Measurements from ENCODE around the gene LPGAT1. TPM values are rescaled to one million over a fixed set of nuclear protein-coding genes. Genes with fewer than 3 reads are reported as not detected.

LPGAT1 gene
- total RNA-seq, 1 experiment from 2014 or later = 46.0 TPM

DNA sequence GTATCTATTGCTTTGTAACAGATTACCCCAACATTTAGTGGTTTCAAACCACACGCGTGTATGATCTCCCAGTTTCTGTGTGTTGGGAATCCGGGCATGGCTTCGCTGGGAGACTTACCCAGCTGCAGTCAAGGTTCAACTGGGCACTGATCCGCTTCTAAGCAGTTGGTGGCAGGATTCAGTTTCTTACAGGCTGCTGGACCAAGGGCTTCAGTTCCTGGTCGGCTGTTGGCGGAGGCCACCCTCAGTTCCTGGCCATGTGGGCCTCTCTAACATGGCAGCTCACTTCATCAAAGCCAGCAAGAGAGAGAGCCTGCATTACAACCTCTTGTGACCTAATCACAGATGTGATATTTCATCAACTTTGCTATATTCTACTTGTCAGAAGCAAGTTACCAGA is 101.3 kb downstream of the LPGAT1 start:
- no peak for DNase-seq
- no peaks in the 10 kb centered on the region for H3K9me3 ChIP-seq (ENCODE audit: insufficient read depth, low read depth)
- no peak overlapping the region for H3K27ac ChIP-seq
- no peak overlapping the region for H3K4me3 ChIP-seq
- POLR2A ChIA-PET (ENCODE audit: unreplicated experiment) = no interaction called here
- TF ChIP-seq EZH2 (IDR thresholded peaks at IDR 0.05; ENCODE audit: low read depth) = no peak
- TF ChIP-seq, protein P1, sequence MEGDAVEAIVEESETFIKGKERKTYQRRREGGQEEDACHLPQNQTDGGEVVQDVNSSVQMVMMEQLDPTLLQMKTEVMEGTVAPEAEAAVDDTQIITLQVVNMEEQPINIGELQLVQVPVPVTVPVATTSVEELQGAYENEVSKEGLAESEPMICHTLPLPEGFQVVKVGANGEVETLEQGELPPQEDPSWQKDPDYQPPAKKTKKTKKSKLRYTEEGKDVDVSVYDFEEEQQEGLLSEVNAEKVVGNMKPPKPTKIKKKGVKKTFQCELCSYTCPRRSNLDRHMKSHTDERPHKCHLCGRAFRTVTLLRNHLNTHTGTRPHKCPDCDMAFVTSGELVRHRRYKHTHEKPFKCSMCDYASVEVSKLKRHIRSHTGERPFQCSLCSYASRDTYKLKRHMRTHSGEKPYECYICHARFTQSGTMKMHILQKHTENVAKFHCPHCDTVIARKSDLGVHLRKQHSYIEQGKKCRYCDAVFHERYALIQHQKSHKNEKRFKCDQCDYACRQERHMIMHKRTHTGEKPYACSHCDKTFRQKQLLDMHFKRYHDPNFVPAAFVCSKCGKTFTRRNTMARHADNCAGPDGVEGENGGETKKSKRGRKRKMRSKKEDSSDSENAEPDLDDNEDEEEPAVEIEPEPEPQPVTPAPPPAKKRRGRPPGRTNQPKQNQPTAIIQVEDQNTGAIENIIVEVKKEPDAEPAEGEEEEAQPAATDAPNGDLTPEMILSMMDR (conservative IDR thresholded peaks at IDR 0.05) = no peak
- CTCF ChIA-PET = no interaction called here
- H4K20me1 ChIP-seq (ENCODE audit: insufficient read depth) = no peaks in the 10 kb centered on the region
- no peaks in the 10 kb centered on the region for H3K27me3 ChIP-seq (ENCODE audit: insufficient read depth, low read depth)
- H3K36me3 ChIP-seq (ENCODE audit: low read depth) = no peaks in the 10 kb centered on the region
- H3K9me2 ChIP-seq (ENCODE audit: insufficient read depth) = no peaks in the 10 kb centered on the region
- H3F3A ChIP-seq (ENCODE audit: insufficient read depth, low read depth) = peaks cover 5% of the 10 kb centered on the region
- H3K4me1 ChIP-seq (replicated peaks; ENCODE audit: insufficient read depth) = peaks cover 6% of the 10 kb centered on the region
- no peaks in the 10 kb centered on the region for H3K79me2 ChIP-seq (ENCODE audit: low read depth)
- H3K4me2 ChIP-seq = no peak overlapping the region
- intact Hi-C loops (cut with micrococcal nuclease; ENCODE audit: unreplicated experiment) = no loop called here
- BruUV-seq (replicated peaks) = no TSS peak
- H2AFZ ChIP-seq = no peak overlapping the region

DNA sequence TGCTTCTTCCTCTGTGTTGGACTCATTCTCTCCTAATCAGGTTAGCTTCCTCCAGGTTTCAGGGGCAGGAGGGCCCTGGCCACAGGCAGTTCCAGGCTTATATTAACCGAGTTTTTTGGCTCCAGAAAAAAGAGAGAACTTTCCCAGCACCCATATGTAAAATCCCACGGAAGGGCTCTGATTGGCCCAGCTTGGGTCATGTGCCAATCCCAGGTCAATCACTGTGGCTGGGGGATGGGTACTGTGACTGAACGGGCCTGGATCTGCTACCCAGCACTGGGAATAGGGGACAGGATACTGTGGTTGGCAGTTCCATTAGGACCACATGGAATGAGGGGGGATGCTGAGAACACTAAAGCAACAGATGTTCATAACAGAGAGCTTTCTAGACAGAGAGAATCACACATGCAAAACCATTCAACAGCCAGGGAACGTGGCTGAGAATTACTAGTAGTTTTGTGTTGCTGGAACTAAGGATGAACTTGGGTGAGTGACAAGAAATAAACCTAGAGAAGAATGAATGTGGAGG is 104.0 kb downstream of the LPGAT1 start:
- 0 out of 2 replicates have a peak, but pooled peaks cover 4% of the 10 kb centered on the region for H3K4me1 ChIP-seq (replicated peaks; ENCODE audit: insufficient read depth)
- H3K27ac ChIP-seq = no peak overlapping the region
- TF ChIP-seq, protein P1 (conservative IDR thresholded peaks at IDR 0.05) = no peak
- no peak for TF ChIP-seq EZH2 (IDR thresholded peaks at IDR 0.05; ENCODE audit: low read depth)
- no peaks in the 10 kb centered on the region for H3K79me2 ChIP-seq (ENCODE audit: low read depth)
- POLR2A ChIA-PET (ENCODE audit: unreplicated experiment) = no interaction called here
- H3K27me3 ChIP-seq (ENCODE audit: insufficient read depth, low read depth) = no peaks in the 10 kb centered on the region
- BruUV-seq (replicated peaks) = no TSS peak
- no peak overlapping the region for H2AFZ ChIP-seq
- H3K9me3 ChIP-seq (ENCODE audit: insufficient read depth, low read depth) = no peaks in the 10 kb centered on the region
- H3K9me2 ChIP-seq (ENCODE audit: insufficient read depth) = no peaks in the 10 kb centered on the region
- no peaks in the 10 kb centered on the region for H4K20me1 ChIP-seq (ENCODE audit: insufficient read depth)
- H3K4me2 ChIP-seq = no peak overlapping the region
- no peaks in the 10 kb centered on the region for H3K36me3 ChIP-seq (ENCODE audit: low read depth)
- H3F3A ChIP-seq (ENCODE audit: insufficient read depth, low read depth) = no peaks in the 10 kb centered on the region
- CTCF ChIA-PET = no interaction called here
- intact Hi-C loops (cut with micrococcal nuclease; ENCODE audit: unreplicated experiment) = no loop called here
- no peak overlapping the region for H3K4me3 ChIP-seq
- no peak for DNase-seq

GRCh38 chr1:211724687-211725196 is 105.8 kb downstream of the LPGAT1 start:
- TF ChIP-seq EZH2 (IDR thresholded peaks at IDR 0.05; ENCODE audit: low read depth) = no peak
- intact Hi-C loops (cut with micrococcal nuclease; ENCODE audit: unreplicated experiment) = no loop called here
- ChIA-PET POLR2A (ENCODE audit: unreplicated experiment) (no interaction called here), CTCF (interaction anchor here (0.7 kb wide), 1 partner anchor 56 kb away, joined by 3 read pairs; no protein-coding TSS in a partner anchor)
- H3K27me3 ChIP-seq (ENCODE audit: insufficient read depth, low read depth) = no peaks in the 10 kb centered on the region
- 0 out of 2 replicates have a peak, but pooled peaks cover 4% of the 10 kb centered on the region for H3K4me1 ChIP-seq (replicated peaks; ENCODE audit: insufficient read depth)
- DNase-seq = no peak
- BruUV-seq (replicated peaks) = no TSS peak
- H3K79me2 ChIP-seq (ENCODE audit: low read depth) = no peaks in the 10 kb centered on the region
- no peaks in the 10 kb centered on the region for H3K36me3 ChIP-seq (ENCODE audit: low read depth)
- no peak overlapping the region for H3K4me3 ChIP-seq
- no peaks in the 10 kb centered on the region for H4K20me1 ChIP-seq (ENCODE audit: insufficient read depth)
- no peak overlapping the region for H3K27ac ChIP-seq
- H3K9me3 ChIP-seq (ENCODE audit: insufficient read depth, low read depth) = no peaks in the 10 kb centered on the region
- no peaks in the 10 kb centered on the region for H3F3A ChIP-seq (ENCODE audit: insufficient read depth, low read depth)
- H2AFZ ChIP-seq = no peak overlapping the region
- H3K9me2 ChIP-seq (ENCODE audit: insufficient read depth) = no peaks in the 10 kb centered on the region
- H3K4me2 ChIP-seq = no peak overlapping the region

DNA sequence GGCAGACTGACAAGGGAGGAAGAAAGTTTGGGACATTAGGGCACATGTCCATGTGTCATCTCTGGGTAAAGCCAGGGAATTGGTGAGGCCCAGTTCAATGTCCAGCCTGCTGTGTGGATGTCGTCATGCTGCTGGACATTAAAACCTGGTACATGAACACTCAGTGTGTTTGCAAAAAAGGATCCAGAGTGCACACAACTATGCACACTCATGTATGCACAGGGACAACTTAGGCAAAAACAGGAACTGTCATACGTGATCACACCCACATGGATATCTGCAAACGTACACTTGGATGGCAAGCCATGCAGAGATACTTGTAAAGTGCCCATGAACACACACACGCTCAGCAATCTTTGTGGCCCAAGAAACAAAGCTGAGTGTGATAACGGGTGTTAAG is 107.3 kb downstream of the LPGAT1 start:
- BruUV-seq (replicated peaks) = no TSS peak
- no peaks in the 10 kb centered on the region for H3K36me3 ChIP-seq (ENCODE audit: low read depth)
- intact Hi-C loops (cut with micrococcal nuclease; ENCODE audit: unreplicated experiment) = no loop called here
- H3K27me3 ChIP-seq (ENCODE audit: insufficient read depth, low read depth) = no peaks in the 10 kb centered on the region
- no peak overlapping the region for H3K4me3 ChIP-seq
- no peaks in the 10 kb centered on the region for H3K9me3 ChIP-seq (ENCODE audit: insufficient read depth, low read depth)
- no peak for DNase-seq
- no peak overlapping the region for H3K27ac ChIP-seq
- no peak for TF ChIP-seq EZH2 (IDR thresholded peaks at IDR 0.05; ENCODE audit: low read depth)
- TF ChIP-seq, protein P1 (conservative IDR thresholded peaks at IDR 0.05) = no peak
- POLR2A ChIA-PET (ENCODE audit: unreplicated experiment) = no interaction called here
- H4K20me1 ChIP-seq (ENCODE audit: insufficient read depth) = no peaks in the 10 kb centered on the region
- H3K4me2 ChIP-seq = no peak overlapping the region
- no peaks in the 10 kb centered on the region for H3F3A ChIP-seq (ENCODE audit: insufficient read depth, low read depth)
- H3K79me2 ChIP-seq (ENCODE audit: low read depth) = no peaks in the 10 kb centered on the region
- 0 out of 2 replicates have a peak, but pooled peaks cover 4% of the 10 kb centered on the region for H3K4me1 ChIP-seq (replicated peaks; ENCODE audit: insufficient read depth)
- H2AFZ ChIP-seq = no peak overlapping the region
- CTCF ChIA-PET = no interaction called here
- H3K9me2 ChIP-seq (ENCODE audit: insufficient read depth) = no peaks in the 10 kb centered on the region

All from PC-9 (cell line).